HG03196 (cell line): ENCODE measurements around the gene PTPRD.

Experiments
- ATAC-seq: cut with Tn5 transposase; IDR thresholded peaks from one replicate; pipeline ENCODE4 v1.9.1; 2021; ENCODE audit not compliant: unreplicated experiment

Gene PTPRD

GRCh38 chr9:8332871-8333270, 2279.9 kb downstream of the PTPRD start:
- ATAC-seq = no peak

GRCh38 chr9:8332331-8332650, 2280.5 kb downstream of the PTPRD start:
- ATAC-seq = no peak

- no peak for ATAC-seq
Measured at GRCh38 chr9:8331507-8332330, 2281.1 kb downstream of the PTPRD start.

DNA sequence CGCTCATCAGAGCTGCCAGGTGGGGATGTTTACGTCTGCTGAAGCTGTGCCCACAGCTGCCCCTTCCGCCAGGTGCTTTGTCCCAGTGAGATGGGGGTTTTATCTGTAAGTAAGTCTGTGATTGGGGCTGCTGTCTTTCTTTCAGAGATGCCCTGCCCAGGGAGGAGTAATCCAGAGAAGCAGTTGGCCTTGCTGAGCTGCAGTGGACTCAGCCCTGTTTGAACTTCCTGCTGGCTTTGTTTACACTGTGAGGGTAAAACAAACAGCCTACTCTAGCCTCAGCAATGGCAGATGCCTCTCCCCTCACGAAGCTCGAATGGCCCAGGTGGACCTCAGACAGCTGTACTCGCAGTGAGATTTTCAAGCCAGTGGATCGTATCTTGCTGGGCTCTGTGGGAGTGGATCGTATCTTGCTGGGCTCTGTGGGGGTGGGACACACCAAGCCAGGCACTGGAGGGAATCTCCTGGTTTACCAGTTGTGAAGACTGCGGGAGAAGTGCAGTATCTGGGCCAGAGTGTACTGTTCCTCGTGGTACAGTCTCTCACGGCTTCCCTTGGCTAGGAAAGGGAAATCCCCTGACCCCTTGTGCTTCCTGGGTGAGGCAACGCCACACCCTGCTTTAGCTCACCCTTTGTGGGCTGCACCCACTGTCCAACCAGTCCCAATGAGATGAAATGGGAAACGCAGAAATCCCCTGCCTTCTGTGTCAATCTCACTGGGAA, 2283.1 kb downstream of the PTPRD start:
- no peak for ATAC-seq

- ATAC-seq = no peak
Measured at GRCh38 chr9:8315211-8315610, 2297.6 kb downstream of the PTPRD start.

DNA sequence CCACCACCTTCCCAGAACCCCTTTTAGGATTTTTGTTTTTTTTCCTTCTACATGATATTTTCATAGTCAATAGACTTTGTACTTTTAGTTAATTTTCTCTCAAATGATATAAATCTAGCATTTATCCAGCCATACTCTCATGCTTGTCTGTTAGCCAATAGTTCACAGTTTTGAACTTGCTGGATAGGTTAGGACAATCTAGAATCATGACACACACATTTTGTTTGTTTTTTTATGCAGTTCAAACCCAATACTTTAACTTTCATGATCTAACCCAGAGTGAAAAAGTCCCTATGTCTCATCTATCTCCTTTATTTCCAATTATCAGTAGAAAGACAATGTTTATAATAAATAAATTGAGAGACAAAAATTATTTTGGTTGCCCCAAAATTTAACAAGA, 2303.5 kb downstream of the PTPRD start:
- no peak for ATAC-seq

DNA sequence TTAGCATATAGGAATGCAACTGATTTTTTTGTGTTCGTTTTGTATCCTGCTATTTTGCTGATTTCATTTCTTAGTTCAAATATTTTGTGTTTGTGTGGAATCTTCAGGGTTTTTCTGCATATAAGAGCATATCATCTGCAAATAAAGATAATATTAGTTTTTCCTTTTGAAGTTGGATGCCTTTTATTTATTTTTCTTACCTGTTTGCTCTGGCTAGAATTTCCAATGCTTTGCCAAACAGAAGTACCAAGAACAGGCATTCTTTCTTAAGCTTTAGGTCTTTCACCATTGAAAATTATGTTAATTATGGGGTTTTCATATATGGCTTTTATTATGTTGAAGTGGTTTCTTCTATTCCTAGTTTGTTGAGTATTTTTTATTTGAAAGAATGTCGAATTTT, 2308.1 kb downstream of the PTPRD start:
- ATAC-seq = no peak

DNA sequence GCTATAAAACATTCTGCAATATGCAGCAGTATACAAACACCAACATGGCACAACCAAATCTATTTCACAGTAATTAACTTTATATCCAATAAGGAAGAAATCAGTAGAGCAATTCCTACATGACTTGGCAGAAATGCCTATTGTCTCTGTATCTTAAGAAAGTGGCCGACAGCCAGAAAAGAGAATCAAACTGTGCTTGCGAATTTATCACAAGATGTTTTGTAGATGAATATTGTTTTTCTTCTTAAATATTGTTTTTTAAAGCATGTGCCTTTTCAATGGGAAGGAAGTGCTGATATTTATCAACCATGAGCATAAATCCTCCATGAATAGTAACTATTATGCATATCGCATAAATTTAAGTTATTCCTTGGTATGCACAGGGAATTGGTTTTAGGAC, 2311.5 kb downstream of the PTPRD start:
- no peak for ATAC-seq

GRCh38 chr9:8297047-8297446, 2315.8 kb downstream of the PTPRD start:
- ATAC-seq = no peak

DNA sequence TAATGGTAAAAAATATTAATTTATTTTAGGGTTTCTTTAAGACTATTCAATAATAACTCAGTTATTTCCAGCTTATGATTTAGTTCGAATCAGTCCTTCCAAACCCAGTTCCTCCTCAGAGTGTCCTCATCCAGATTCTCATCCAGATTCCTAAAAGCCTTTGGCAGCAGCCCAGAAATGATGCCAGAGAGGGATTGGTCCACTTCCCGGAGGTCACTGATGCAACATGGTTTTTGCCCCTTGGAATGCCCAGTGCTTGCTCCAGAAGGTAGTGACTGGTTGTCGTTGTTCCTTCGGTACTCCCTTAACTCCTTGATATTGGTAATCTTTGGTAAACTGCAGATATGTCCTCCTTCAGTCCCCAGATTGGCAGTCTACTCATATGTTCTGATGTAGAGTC, 2320.1 kb downstream of the PTPRD start:
- ATAC-seq = no peak

DNA sequence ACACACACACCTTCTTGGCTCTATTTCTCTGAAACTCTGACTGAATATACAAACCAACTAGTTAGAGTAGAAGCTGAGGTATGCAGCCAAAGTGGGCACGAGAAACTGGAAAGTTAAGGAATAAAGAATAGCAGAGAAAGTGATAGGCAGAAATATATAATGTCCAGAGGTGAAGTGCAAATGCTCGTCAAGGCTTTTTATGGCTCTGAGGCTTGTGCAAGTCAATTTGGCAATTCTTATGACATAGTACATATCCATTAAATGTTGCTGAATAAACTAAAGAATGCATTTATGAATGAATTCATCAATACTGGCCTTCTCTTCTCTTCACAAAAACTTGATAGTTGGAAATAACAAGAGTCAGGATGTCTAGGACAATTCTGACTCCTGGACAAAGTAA, 2323.1 kb downstream of the PTPRD start:
- ATAC-seq = no peak

DNA sequence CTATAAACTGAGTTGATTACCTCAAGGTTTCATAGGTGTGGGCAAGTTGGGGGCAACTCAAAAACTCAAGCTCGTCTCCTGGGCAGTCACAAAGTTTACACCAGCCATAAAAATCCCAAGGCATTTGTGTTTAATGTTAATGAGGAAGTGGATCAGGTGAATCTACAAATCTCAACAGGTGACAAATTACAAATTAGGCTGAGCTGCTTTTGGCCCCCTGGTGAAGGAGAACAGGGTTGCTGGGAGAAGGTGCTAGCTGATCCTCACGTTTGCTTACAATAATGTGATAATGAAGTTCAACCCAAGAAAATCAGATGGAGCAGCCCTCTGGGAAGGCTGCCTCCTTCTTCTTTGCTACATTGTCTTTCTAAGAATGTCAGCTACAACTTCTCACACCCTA, 2324.8 kb downstream of the PTPRD start:
- no peak for ATAC-seq

DNA sequence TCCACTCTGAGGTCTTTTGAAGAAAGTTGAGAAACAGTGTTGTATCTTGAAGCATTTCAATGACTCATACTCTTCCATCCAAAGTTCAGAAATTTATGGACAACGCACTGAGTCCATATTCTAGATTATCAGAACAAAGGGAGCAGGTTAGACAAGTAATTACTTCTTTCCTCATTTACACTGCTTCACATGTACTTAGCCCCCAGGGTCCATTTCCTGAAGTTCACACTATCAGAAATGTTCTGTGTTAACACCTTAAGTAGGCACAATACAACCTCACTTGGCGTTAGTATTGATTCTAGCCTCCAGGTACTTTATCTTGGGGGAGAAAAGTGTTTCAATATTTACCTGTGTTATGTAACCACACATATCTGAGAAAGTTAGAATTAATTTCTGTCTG, 2325.3 kb downstream of the PTPRD start:
- ATAC-seq = no peak

DNA sequence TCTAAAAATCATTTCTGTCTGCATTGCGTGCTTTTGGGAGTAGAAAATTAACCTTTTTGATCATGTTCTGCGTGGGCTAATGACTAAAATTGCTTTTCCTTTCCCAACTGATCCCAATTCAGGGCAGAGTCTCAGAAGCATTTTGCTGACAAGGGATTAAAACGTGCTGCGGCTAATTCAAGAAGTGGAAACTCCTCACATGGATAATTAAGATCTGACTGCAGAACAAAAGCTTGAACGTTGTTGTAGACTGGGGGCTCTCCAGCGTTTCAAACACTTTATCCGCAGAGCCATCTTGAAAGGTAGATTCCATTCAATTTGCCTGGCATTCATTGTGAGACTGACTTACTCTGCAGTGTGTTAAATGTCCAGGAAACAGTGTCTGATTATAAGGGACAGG, 2327.9 kb downstream of the PTPRD start:
- ATAC-seq = no peak

DNA sequence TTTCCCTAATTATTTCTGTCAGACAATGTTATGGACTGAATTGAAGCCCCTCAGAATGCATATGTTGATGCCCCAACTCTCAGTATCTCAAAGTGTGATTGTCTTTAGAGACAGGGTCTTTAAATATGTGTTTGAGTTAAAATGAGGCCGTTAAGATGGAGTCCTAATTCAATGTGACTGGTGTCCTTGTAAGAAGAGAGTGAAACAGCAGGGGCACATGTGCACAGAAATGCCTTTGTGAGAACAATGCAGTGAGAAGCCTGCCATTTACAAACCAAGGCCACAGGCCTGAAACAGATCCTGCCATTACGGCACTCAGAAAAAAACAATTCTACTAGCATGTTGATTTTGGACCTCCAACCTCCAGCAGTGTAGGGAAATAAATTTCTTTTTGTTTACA, 2330.3 kb downstream of the PTPRD start:
- ATAC-seq = no peak

GRCh38 chr9:8280811-8281210, 2332.0 kb downstream of the PTPRD start:
- ATAC-seq = no peak

GRCh38 chr9:8278048-8278447, 2334.8 kb downstream of the PTPRD start:
- no peak for ATAC-seq

DNA sequence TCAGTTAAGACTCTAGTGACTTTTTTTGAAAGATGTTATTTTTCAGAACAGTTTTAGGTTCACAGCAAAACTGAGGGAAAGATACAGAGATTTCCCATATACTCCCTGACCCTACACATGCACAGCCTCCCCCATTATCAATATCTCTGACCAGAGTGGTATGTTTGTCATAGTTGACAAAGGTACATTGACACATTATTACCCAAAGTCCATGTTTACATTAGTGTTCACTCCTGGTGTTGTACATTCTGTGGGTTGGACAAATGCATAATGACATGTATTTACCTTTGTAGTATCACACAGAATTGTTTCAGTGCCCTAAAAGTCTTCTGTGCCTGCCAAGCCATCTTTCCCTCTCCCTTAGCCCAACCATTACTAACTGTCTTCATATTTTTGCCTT, 2342.6 kb downstream of the PTPRD start:
- no peak for ATAC-seq

GRCh38 chr9:8268881-8269280, 2343.9 kb downstream of the PTPRD start:
- ATAC-seq = no peak

DNA sequence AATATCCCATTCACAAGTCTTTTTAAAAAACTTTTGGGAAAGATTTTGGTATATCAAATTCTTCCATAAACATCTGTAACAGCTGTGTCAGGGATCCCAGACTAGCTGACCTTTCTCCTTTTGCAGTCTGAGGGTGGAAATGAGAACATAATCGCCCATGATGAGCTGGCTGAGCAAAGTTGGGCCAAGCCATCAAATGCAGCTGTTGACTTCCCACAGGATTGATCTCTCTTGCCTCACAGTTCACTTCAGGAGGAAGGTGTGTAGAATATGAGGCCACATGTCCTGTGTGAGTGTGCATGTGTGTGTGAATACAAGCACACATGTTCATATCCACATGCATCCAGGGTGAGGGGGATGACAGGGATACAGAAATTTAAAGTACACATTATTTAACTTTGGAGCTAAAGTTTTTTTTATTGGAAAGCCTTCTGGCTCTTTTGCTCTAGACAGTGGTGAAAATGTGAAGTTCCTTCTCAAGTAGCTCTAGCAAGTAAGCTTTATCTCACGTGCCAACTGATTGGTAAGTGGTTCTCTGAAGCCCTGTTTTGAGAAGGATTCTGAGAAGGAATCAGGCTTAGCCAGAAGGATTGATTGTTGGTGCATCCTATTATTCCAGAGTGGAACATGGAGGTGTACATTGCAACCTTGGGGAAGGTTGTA, 2344.5 kb downstream of the PTPRD start:
- no peak for ATAC-seq

- ATAC-seq = no peak
Measured at GRCh38 chr9:8267636-8268035, 2345.2 kb downstream of the PTPRD start.

GRCh38 chr9:8266861-8267260, 2345.9 kb downstream of the PTPRD start:
- ATAC-seq = no peak
